Activated CD4-positive, alpha-beta T cell treated with anti-CD3 and anti-CD28 coated beads, Interleukin-2, amount 10 ng/mL, durations not matched to agents 7 days and 5 days (primary cell): ENCODE data around the gene APBA1. TPM values are rescaled to one million over a fixed set of nuclear protein-coding genes. Genes with fewer than 3 reads are reported as not detected.

ENCODE experiments used
- CTCF ChIA-PET: fragments of 350-600 bp; sonication (Branson Sonifier 250); formaldehyde crosslinking; loops from one replicate; lab custom pipeline; 2021; ENCODE audit warnings: antibody characterized with exemption; lab: Charles Lee
- POLR2A ChIA-PET: fragments of 350-600 bp; sonication (Branson Sonifier 250); formaldehyde crosslinking; loops from one replicate; lab custom pipeline; 2021; ENCODE audit warnings: antibody characterized with exemption; lab: Charles Lee
- DNase-seq: peaks from one replicate; pipeline ENCODE4 v3.0.0-alpha.2; 2020
- H3K27ac Mint-ChIP-seq: one replicate; pipeline ENCODE4 v1.8.0; 2021; ENCODE audit warnings: mild to moderate bottlenecking, moderate library complexity, mixed read lengths
- H3K27me3 Mint-ChIP-seq: one replicate; pipeline ENCODE4 v1.8.0; 2021; ENCODE audit warnings: mixed read lengths
- H3K36me3 Mint-ChIP-seq: one replicate; pipeline ENCODE4 v1.8.0; 2021; ENCODE audit warnings: low read depth, mixed read lengths
- H3K4me1 Mint-ChIP-seq: one replicate; pipeline ENCODE4 v1.8.0; 2021; ENCODE audit warnings: mixed read lengths
- H3K4me3 Mint-ChIP-seq: one replicate; pipeline ENCODE4 v1.8.0; 2021; ENCODE audit warnings: mild to moderate bottlenecking, moderate library complexity, mixed read lengths
- H3K9me3 Mint-ChIP-seq: one replicate; pipeline ENCODE4 v1.8.0; 2021; ENCODE audit warnings: mixed read lengths
- total RNA-seq, 2 experiments: library from RNA; stranded (reverse); gene quantifications; one replicate each; pipeline ENCODE4 v1.2.3, GENCODE V29; 2021

The APBA1 gene
- total RNA-seq, 2 experiments from 2014 or later, result 1.6 to 2.3 TPM

GRCh38 chr9:69397384-69398214 is 274.6 kb downstream of the APBA1 start:
- Mint-ChIP-seq H3K27me3 (peaks cover 6% of the 10 kb centered on the region), H3K27ac (no peak overlapping the region), H3K4me3 (no peak overlapping the region), H3K36me3 (no peaks in the 10 kb centered on the region), H3K9me3 (no peaks in the 10 kb centered on the region), H3K4me1 (no peaks in the 10 kb centered on the region)
- no peak for DNase-seq
- CTCF ChIA-PET, result interaction anchor here (0.5 kb wide), 1 partner anchor 138 kb away, joined by 4 read pairs; no protein-coding TSS in a partner anchor
- POLR2A ChIA-PET, result no interaction called here

GRCh38 chr9:69396759-69397158 is 275.4 kb downstream of the APBA1 start:
- no peaks in the 10 kb centered on the region for H3K36me3 Mint-ChIP-seq
- POLR2A ChIA-PET, result no interaction called here
- DNase-seq, result no peak
- CTCF ChIA-PET, result no interaction called here
- H3K4me1 Mint-ChIP-seq, result no peaks in the 10 kb centered on the region
- H3K9me3 Mint-ChIP-seq, result no peaks in the 10 kb centered on the region
- H3K27me3 Mint-ChIP-seq, result peaks cover 4% of the 10 kb centered on the region
- no peak overlapping the region for H3K4me3 Mint-ChIP-seq
- no peak overlapping the region for H3K27ac Mint-ChIP-seq

GRCh38 chr9:69395718-69396117 is 276.5 kb downstream of the APBA1 start:
- ChIA-PET CTCF (no interaction called here), POLR2A (no interaction called here)
- no peak for DNase-seq

GRCh38 chr9:69393425-69393824 is 278.7 kb downstream of the APBA1 start:
- H3K9me3 Mint-ChIP-seq, result no peaks in the 10 kb centered on the region
- H3K4me1 Mint-ChIP-seq, result no peaks in the 10 kb centered on the region
- H3K36me3 Mint-ChIP-seq, result no peaks in the 10 kb centered on the region
- POLR2A ChIA-PET, result no interaction called here
- DNase-seq, result no peak
- H3K27me3 Mint-ChIP-seq, result no peaks in the 10 kb centered on the region
- no peak overlapping the region for H3K4me3 Mint-ChIP-seq
- no peak overlapping the region for H3K27ac Mint-ChIP-seq
- CTCF ChIA-PET, result interaction anchor here (0.6 kb wide), 1 partner anchor 172 kb away, joined by 4 read pairs; no protein-coding TSS in a partner anchor

More at GRCh38 chr9:69395718-69396117, 276.5 kb downstream of the APBA1 start:
- no peaks in the 10 kb centered on the region for H3K4me1 Mint-ChIP-seq
- H3K27ac Mint-ChIP-seq, result no peak overlapping the region
- H3K9me3 Mint-ChIP-seq, result no peaks in the 10 kb centered on the region
- no peak overlapping the region for H3K4me3 Mint-ChIP-seq
- H3K27me3 Mint-ChIP-seq, result peaks cover 2% of the 10 kb centered on the region
- no peaks in the 10 kb centered on the region for H3K36me3 Mint-ChIP-seq

- no peaks in the 10 kb centered on the region for H3K27me3 Mint-ChIP-seq
- no peaks in the 10 kb centered on the region for H3K36me3 Mint-ChIP-seq
- no peaks in the 10 kb centered on the region for H3K4me1 Mint-ChIP-seq
- no peak overlapping the region for H3K27ac Mint-ChIP-seq
- CTCF ChIA-PET, result no interaction called here
- POLR2A ChIA-PET, result no interaction called here
- DNase-seq, result no peak
- H3K4me3 Mint-ChIP-seq, result no peak overlapping the region
- H3K9me3 Mint-ChIP-seq, result no peaks in the 10 kb centered on the region
Measured at GRCh38 chr9:69392826-69393225, 279.3 kb downstream of the APBA1 start.

- H3K36me3 Mint-ChIP-seq, result no peaks in the 10 kb centered on the region
- H3K4me1 Mint-ChIP-seq, result no peaks in the 10 kb centered on the region
- ChIA-PET POLR2A (no interaction called here), CTCF (no interaction called here)
- H3K27ac Mint-ChIP-seq, result no peak overlapping the region
- no peak overlapping the region for H3K4me3 Mint-ChIP-seq
- H3K27me3 Mint-ChIP-seq, result peaks cover 4% of the 10 kb centered on the region
- no peaks in the 10 kb centered on the region for H3K9me3 Mint-ChIP-seq
- no peak for DNase-seq
Measured at GRCh38 chr9:69391946-69392345, 280.2 kb downstream of the APBA1 start.

GRCh38 chr9:69391487-69391886 is 280.7 kb downstream of the APBA1 start:
- peaks cover 4% of the 10 kb centered on the region for H3K27me3 Mint-ChIP-seq
- no peaks in the 10 kb centered on the region for H3K4me1 Mint-ChIP-seq
- H3K9me3 Mint-ChIP-seq, result no peaks in the 10 kb centered on the region
- no peak for DNase-seq
- H3K36me3 Mint-ChIP-seq, result no peaks in the 10 kb centered on the region
- no peak overlapping the region for H3K27ac Mint-ChIP-seq
- no peak overlapping the region for H3K4me3 Mint-ChIP-seq
- POLR2A ChIA-PET, result no interaction called here
- CTCF ChIA-PET, result no interaction called here

- no peak overlapping the region for H3K27ac Mint-ChIP-seq
- no peak overlapping the region for H3K4me3 Mint-ChIP-seq
- H3K9me3 Mint-ChIP-seq, result no peaks in the 10 kb centered on the region
- CTCF ChIA-PET, result no interaction called here
- peaks cover 7% of the 10 kb centered on the region for H3K27me3 Mint-ChIP-seq
- H3K4me1 Mint-ChIP-seq, result no peaks in the 10 kb centered on the region
- POLR2A ChIA-PET, result no interaction called here
- no peaks in the 10 kb centered on the region for H3K36me3 Mint-ChIP-seq
- DNase-seq, result no peak
Measured at GRCh38 chr9:69389437-69389995, 282.7 kb downstream of the APBA1 start.

GRCh38 chr9:69388596-69388995 is 283.6 kb downstream of the APBA1 start:
- no peak overlapping the region for H3K4me3 Mint-ChIP-seq
- peaks cover 7% of the 10 kb centered on the region for H3K27me3 Mint-ChIP-seq
- no peaks in the 10 kb centered on the region for H3K9me3 Mint-ChIP-seq
- DNase-seq, result no peak
- no peaks in the 10 kb centered on the region for H3K36me3 Mint-ChIP-seq
- H3K4me1 Mint-ChIP-seq, result no peaks in the 10 kb centered on the region
- ChIA-PET POLR2A (no interaction called here), CTCF (no interaction called here)
- no peak overlapping the region for H3K27ac Mint-ChIP-seq

GRCh38 chr9:69386651-69387050 is 285.5 kb downstream of the APBA1 start:
- peaks cover 9% of the 10 kb centered on the region for H3K27me3 Mint-ChIP-seq

GRCh38 chr9:69385581-69386033 is 286.6 kb downstream of the APBA1 start:
- DNase-seq, result no peak
- Mint-ChIP-seq H3K27ac (no peak overlapping the region), H3K4me3 (no peak overlapping the region), H3K36me3 (no peaks in the 10 kb centered on the region), H3K4me1 (no peaks in the 10 kb centered on the region), H3K9me3 (no peaks in the 10 kb centered on the region), H3K27me3 (peaks cover 9% of the 10 kb centered on the region)
- ChIA-PET POLR2A (no interaction called here), CTCF (interaction anchor here (0.6 kb wide), 1 partner anchor 172 kb away, joined by 3 read pairs; no protein-coding TSS in a partner anchor)

More at GRCh38 chr9:69386651-69387050, 285.5 kb downstream of the APBA1 start:
- Mint-ChIP-seq H3K36me3 (no peaks in the 10 kb centered on the region), H3K4me1 (no peaks in the 10 kb centered on the region), H3K4me3 (no peak overlapping the region), H3K9me3 (no peaks in the 10 kb centered on the region), H3K27ac (no peak overlapping the region)
- CTCF ChIA-PET, result no interaction called here
- no peak for DNase-seq
- POLR2A ChIA-PET, result no interaction called here

- no peaks in the 10 kb centered on the region for H3K36me3 Mint-ChIP-seq
- no peak overlapping the region for H3K27ac Mint-ChIP-seq
- H3K27me3 Mint-ChIP-seq, result peaks cover 5% of the 10 kb centered on the region
- H3K4me1 Mint-ChIP-seq, result no peaks in the 10 kb centered on the region
- no peak overlapping the region for H3K4me3 Mint-ChIP-seq
- no peaks in the 10 kb centered on the region for H3K9me3 Mint-ChIP-seq
- CTCF ChIA-PET, result no interaction called here
- POLR2A ChIA-PET, result no interaction called here
- DNase-seq, result no peak
Measured at GRCh38 chr9:69382135-69382534, 290.0 kb downstream of the APBA1 start.

GRCh38 chr9:69380811-69381210 is 291.4 kb downstream of the APBA1 start:
- H3K4me3 Mint-ChIP-seq, result no peak overlapping the region
- H3K36me3 Mint-ChIP-seq, result no peaks in the 10 kb centered on the region
- no peaks in the 10 kb centered on the region for H3K9me3 Mint-ChIP-seq
- H3K27me3 Mint-ChIP-seq, result peaks cover 5% of the 10 kb centered on the region
- ChIA-PET POLR2A (no interaction called here), CTCF (no interaction called here)
- H3K4me1 Mint-ChIP-seq, result no peaks in the 10 kb centered on the region
- no peak for DNase-seq
- no peak overlapping the region for H3K27ac Mint-ChIP-seq
